K562 (cell line): ENCODE measurements around the gene NBPF3. TPM values are rescaled to one million over a fixed set of nuclear protein-coding genes. Genes with fewer than 3 reads are reported as not detected.

Experiments
- ATAC-seq: fragments of 200-7000 bp; cut with Tn5 transposase; 3 replicates; pipeline ENCODE4 v1.9.1; 2020; ENCODE audit warnings: moderate library complexity
- BruUV-seq: library from RNA; stranded (reverse); fragments of 400-500 nt; replicated peaks from 2 replicates; lab custom pipeline; 2021; lab: Mats Ljungman, UMichigan
- CTCF ChIA-PET: fragments of 300-600 bp; formaldehyde crosslinking; extraction: SDS; loops from one replicate; lab custom pipeline; 2021; ENCODE audit warnings: low intra/inter-chr PET ratio; lab: Yijun Ruan, JAX
- POLR2A ChIA-PET: fragments of 300-600, 350-650 bp; sonication (Branson Sonifier 250); formaldehyde crosslinking; extraction: SDS; loops from one replicate; lab custom pipeline; 2021; ENCODE audit warnings: antibody characterized with exemption, inconsistent platforms; lab: Yijun Ruan, JAX
- DNase-seq, 4 experiments: peaks; one replicate each; pipeline versions ENCODE4 v3.0.0 to v3.0.0-alpha.2; 2011 to 2018; ENCODE audit warnings: low spot score in 3 of 4, mixed read lengths in 3 of 4; ENCODE audit errors: extremely low read depth in 1 of 4
- FAIRE-seq: peaks from 2 replicates; lab custom pipeline; 2011; peaks lifted over from hg19 to GRCh38; lab: Jason Lieb, UNC
- H2AFZ ChIP-seq: 2 replicates; pipeline ENCODE4 v1.6.0; 2011; ENCODE audit warnings: low read depth, low read length, control low read depth, inconsistent platforms
- H3K27ac ChIP-seq: fragments of 200-600 bp; 3 replicates; pipeline ENCODE4 v1.8.0; 2011; ENCODE audit warnings: low read depth, mild to moderate bottlenecking, control low read depth, inconsistent platforms, low read length, moderate library complexity, mixed read lengths; ENCODE audit errors: extremely low read depth
- H3K27me3 ChIP-seq, 2 experiments: fragments of 300-600 bp in 1 of 2; 2 replicates in 1 of 2; 3 replicates in 1 of 2; pipeline versions ENCODE4 v1.6.0 to v1.8.0; 2011; ENCODE audit warnings: inconsistent platforms in 2 of 2, low read length in 2 of 2, mild to moderate bottlenecking in 1 of 2, mixed read lengths in 1 of 2, moderate library complexity in 1 of 2; ENCODE audit not compliant: control insufficient read depth in 2 of 2, insufficient read depth in 2 of 2
- H3K36me3 ChIP-seq: fragments of 300-600 bp; 3 replicates; pipeline ENCODE4 v1.8.0; 2011; ENCODE audit warnings: mild to moderate bottlenecking, low read length, inconsistent platforms; ENCODE audit not compliant: control insufficient read depth, insufficient read depth
- H3K4me1 ChIP-seq, 2 experiments: fragments of 200-600 bp in 1 of 2; replicated peaks in 1 of 2; 2 replicates in 1 of 2; 3 replicates in 1 of 2; pipeline versions ENCODE4 v1.5.1 to v1.8.0; 2011; ENCODE audit warnings: inconsistent platforms in 2 of 2, low read length in 2 of 2, mild to moderate bottlenecking in 1 of 2, mixed read lengths in 1 of 2, moderate library complexity in 1 of 2; ENCODE audit not compliant: control insufficient read depth in 2 of 2, insufficient read depth in 2 of 2
- H3K4me2 ChIP-seq: 2 replicates; pipeline ENCODE4 v1.6.1; 2011; ENCODE audit warnings: low read length, control low read depth, inconsistent platforms, mixed read lengths; ENCODE audit not compliant: insufficient read depth
- H3K4me3 ChIP-seq: fragments of 200-600 bp; sonication (generic), shearing (Covaris generic); 2 replicates; pipeline ENCODE4 v1.5.1; 2016; ENCODE audit warnings: control low read depth, inconsistent platforms
- H3K79me2 ChIP-seq: fragments of 200-600 bp; 3 replicates; pipeline ENCODE4 v1.8.0; 2011; ENCODE audit warnings: low read length, inconsistent platforms; ENCODE audit not compliant: control insufficient read depth, insufficient read depth
- H3K9ac ChIP-seq, 2 experiments: 2 replicates each; pipeline versions ENCODE4 v1.6.0 to v1.6.1; 2011; ENCODE audit warnings: low read depth in 2 of 2, low read length in 2 of 2, control low read depth in 1 of 2, inconsistent platforms in 1 of 2, mild to moderate bottlenecking in 1 of 2, mixed read lengths in 1 of 2; ENCODE audit not compliant: insufficient read depth in 1 of 2
- H3K9me1 ChIP-seq: one replicate; pipeline ENCODE4 v1.6.0; 2011; ENCODE audit warnings: inconsistent platforms, mild to moderate bottlenecking, low read length, moderate library complexity; ENCODE audit not compliant: control insufficient read depth, insufficient read depth
- H3K9me3 ChIP-seq: replicated peaks from 2 replicates; pipeline ENCODE4 v1.5.1; 2011; ENCODE audit warnings: low read depth, low read length, inconsistent platforms; ENCODE audit not compliant: control insufficient read depth, insufficient read depth
- H4K20me1 ChIP-seq: replicated peaks from 2 replicates; pipeline ENCODE4 v1.6.1; 2011; ENCODE audit warnings: low read length, inconsistent platforms, mixed read lengths; ENCODE audit not compliant: control insufficient read depth, insufficient read depth
- CLOCK ChIP-seq: fragments of 250-450 bp; sonication (Bioruptor Pico); IDR thresholded peaks from 2 replicates; pipeline ENCODE4 v1.4.0; 2020; ENCODE audit warnings: mild to moderate bottlenecking, moderate library complexity, borderline replicate concordance
- PCBP2 ChIP-seq: fragments of 200-400 bp; formaldehyde crosslinking; IDR thresholded peaks from 2 replicates; pipeline ENCODE4 v1.6.1; 2018; ENCODE audit warnings: low read length, low read depth, mild to moderate bottlenecking, moderate library complexity; ENCODE audit not compliant: poor library complexity, severe bottlenecking
- RBM34 ChIP-seq: fragments of 200-400 bp; formaldehyde crosslinking; IDR thresholded peaks from 2 replicates; pipeline ENCODE4 v1.6.1; 2018; ENCODE audit warnings: low read length, borderline replicate concordance; ENCODE audit not compliant: insufficient read depth
- THRB ChIP-seq: fragments of 450-650 bp; formaldehyde crosslinking; conservative IDR thresholded peaks from 2 replicates; pipeline ENCODE4 v1.4.0; 2022; ENCODE audit warnings: mild to moderate bottlenecking, missing genetic modification characterization
- ZNF431 ChIP-seq: sonication (generic); formaldehyde crosslinking; IDR thresholded peaks from 2 replicates; pipeline ENCODE4 v1.8.0; 2022; ENCODE audit warnings: mild to moderate bottlenecking, missing genetic modification reagents
- ZNF436 ChIP-seq: fragments of 250-450, 450-650 bp; sonication (Bioruptor Pico); formaldehyde crosslinking; IDR thresholded peaks from 2 replicates; pipeline ENCODE4 v1.7.0; 2020; ENCODE audit warnings: mild to moderate bottlenecking
- ZNF77 ChIP-seq: fragments of 250-450 bp; sonication (Bioruptor Pico); IDR thresholded peaks from 2 replicates; pipeline ENCODE4 v1.5.0; 2020
- whole genome bisulfite sequencing: fragments of 100-300 bp; shearing (Covaris generic); methylation state at CpG from one replicate; pipeline ENCODE4 v1.1.6; 2016; ENCODE audit warnings: low coverage, mixed read lengths; ENCODE audit not compliant: insufficient coverage; ENCODE audit errors: missing lambda C conversion rate; 5-methylcytosine and 5-hydroxymethylcytosine counted together
- in situ Hi-C: fragments of 300-500 bp; cut with MboI; formaldehyde crosslinking; loops from 4 replicates; pipeline ENCODE4 v1.15.0; 2018; ENCODE audit warnings: inconsistent platforms, mixed read lengths
- intact Hi-C: fragments of 100-400 bp; cut with micrococcal nuclease; formaldehyde crosslinking; loops from 2 replicates; pipeline ENCODE4 v1.14.2; 2022
- polyA plus RNA-seq, 8 experiments: library from polyadenylated mRNA; depleted of rRNA in 4 of 8; stranded (reverse) in 5 of 8; unstranded in 3 of 8; fragments of >200 nt; fragmentation: Nextera tagmentation in 2 of 8; fragmentation: Illumina TruSeq in 1 of 8; extraction: Ambion mirVana in 2 of 8; extraction: Trizol in 1 of 8; gene quantifications; 2 replicates each; pipeline versions ENCODE4 v1.2.1 to v1.2.3, GENCODE V29; 2011 to 2014; ENCODE audit warnings: inconsistent platforms in 1 of 8, missing spikeins in 1 of 8
- total RNA-seq, 7 experiments: library from RNA; depleted of rRNA in 6 of 7; stranded (reverse); fragments of >200 nt in 6 of 7; fragmentation: Illumina TruSeq in 2 of 7; extraction: Trizol in 2 of 7; gene quantifications; 2 replicates each; pipeline versions ENCODE4 v1.2.1 to v1.2.3, GENCODE V29; 2011 to 2021; ENCODE audit warnings: low replicate concordance in 1 of 7

Gene NBPF3
- total and polyA plus RNA-seq, 9 of the 15 experiments (the other 6 are each of a cell fraction or from before 2014, with no cell fraction given): 1.5 to 7.3 (median 5.4) TPM

- Histone ChIP-seq H3K27ac (no peak overlapping the region), H3K36me3 (no peaks in the 10 kb centered on the region), H3K4me3 (no peak overlapping the region)
- TF ChIP-seq THRB (CRISPR knock-in tag) (no peak), CLOCK (CRISPR knock-in tag) (no peak), RBM34 (no peak), ZNF77 (no peak), ZNF431 (CRISPR knock-in tag) (no peak), PCBP2 (no peak), ZNF436 (CRISPR knock-in tag) (no peak)
- TF ChIP-seq, all 486 proteins: peak for 0
- DNase-seq: no peak
- ChIA-PET POLR2A (no interaction called here), CTCF (interaction anchor here (2.7 kb wide), 1 partner anchor 122 kb away, joined by 16 read pairs; no protein-coding TSS in a partner anchor)
- in situ Hi-C loops: no loop called here
- Histone ChIP-seq H4K20me1 (no peaks in the 10 kb centered on the region), H3K79me2 (no peaks in the 10 kb centered on the region), H3K27me3 (peaks cover 21 to 40% of the 10 kb centered on the region in 2 experiments; a peak in 4 of 5 replicates), H2AFZ (no peak overlapping the region), H3K9me3 (peaks cover 4% of the 10 kb centered on the region), H3K9ac (no peak overlapping the region), H3K9me1 (no peaks in the 10 kb centered on the region), H3K4me2 (no peak overlapping the region), H3K4me1 (peaks cover 0 to 10% of the 10 kb centered on the region in 2 experiments; a peak in 3 of 5 replicates)
- FAIRE-seq: no peak
- no peak for ATAC-seq
- BruUV-seq: no TSS peak
- 6% methylated on average over 4 of the region's 4 CpGs for WGBS
- intact Hi-C loops: no loop called here
Measured at GRCh38 chr1:21492356-21492625, 52.4 kb downstream of the NBPF3 start.
